Activated gamma-delta T cell treated with Interleukin-2 at 50 U/mL for 16 hours (primary cell): ENCODE results near the gene MRPL48.
"Not testable (repeated sequence)": the region's sequence is repeated elsewhere in the genome, so short reads cannot be mapped to it uniquely, and the experiment has no call there.

Source experiments
- DNase-seq: peaks from one replicate; pipeline ENCODE4 v3.0.0-alpha.2; 2020

The MRPL48 gene

DNA sequence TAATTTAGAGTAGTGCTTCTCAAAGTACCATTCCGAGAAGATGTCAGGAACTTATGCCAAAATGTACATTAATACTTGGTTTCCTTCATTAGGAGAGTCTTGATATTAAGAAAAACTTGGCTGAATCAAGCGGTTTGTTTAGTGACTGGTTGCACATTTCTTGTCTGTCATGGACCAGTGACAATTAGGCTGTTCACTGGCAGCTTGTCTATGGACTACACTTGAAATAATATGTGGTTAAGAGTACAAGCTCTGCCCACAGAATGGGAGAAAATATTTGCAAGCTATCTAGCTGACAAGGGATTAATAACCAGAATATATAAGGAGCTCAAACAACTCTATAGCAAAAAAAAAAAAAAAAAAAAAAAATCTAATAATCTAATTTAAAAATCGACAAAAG is 64.4 kb downstream of the MRPL48 start:
- DNase-seq = no peak

DNA sequence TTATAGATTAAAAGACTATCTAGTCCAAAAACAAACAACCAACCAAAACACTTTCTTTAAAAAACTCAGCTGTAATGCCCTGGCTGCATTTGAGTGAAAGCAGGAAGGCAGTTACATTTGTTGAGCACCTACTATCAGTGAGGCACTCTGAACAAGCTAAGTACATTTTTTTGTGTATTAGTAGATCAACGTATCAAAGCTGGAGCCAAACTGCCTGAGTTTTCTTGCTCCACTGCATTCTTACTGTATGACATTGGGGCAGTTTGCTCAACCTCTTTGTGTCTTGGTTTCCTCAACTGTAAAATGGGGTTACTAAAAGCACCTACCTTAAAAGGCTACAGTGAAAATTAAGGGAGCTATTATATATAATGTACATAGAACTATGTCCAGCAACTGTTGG is 67.0 kb downstream of the MRPL48 start:
- no peak for DNase-seq

DNA sequence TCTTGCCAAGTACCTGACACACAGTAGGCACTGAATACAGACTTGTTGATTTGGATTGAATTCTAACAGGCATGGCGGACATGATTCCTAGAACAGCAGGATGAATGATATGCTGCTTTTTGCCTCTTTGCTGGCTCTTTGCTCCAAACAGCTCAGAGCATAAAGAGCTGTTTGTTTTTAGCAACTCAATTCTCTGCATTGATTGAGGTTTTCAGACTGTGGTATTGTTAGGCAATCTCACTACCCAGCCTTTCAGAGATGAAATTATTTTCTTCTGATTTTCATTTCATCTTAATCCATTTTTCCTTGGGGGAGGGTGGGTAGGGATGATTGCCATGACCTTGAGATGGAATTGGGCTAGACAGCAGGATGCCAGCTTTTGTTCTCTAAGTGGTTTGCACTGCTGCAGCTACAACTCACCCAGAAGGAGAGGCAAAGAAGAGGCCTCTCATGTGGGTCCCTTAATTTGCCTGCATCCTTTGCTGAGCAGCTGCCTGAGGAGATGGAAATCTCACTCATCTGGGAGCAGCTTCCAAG is 68.4 kb downstream of the MRPL48 start:
- DNase-seq = no peak

DNA sequence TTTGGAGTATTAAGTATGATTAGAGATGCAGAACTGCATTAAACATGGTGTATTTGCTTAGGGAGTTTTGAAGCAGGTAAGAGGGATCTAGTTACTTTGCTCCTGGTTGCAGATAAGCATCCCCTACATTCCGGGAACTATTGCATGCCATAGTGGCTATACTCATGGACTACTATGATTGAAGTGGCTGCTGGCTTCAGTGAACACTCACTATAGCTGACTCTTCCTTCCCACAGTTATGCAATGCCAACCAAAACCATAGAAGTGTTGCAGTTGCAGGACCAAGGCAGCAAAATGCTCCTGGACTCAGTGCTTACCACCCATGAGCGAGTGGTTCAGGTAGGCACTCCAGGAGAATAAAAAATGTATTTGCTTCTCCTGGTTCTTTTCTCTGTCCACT is 72.0 kb downstream of the MRPL48 start:
- no peak for DNase-seq

- no peak for DNase-seq
These were observed 72.5 kb downstream of the MRPL48 start for GRCh38 chr11:73860202-73860601.

- no peak for DNase-seq
These were observed 75.3 kb downstream of the MRPL48 start for GRCh38 chr11:73862986-73863385.

- no peak for DNase-seq
These were observed 78.5 kb downstream of the MRPL48 start for GRCh38 chr11:73866095-73866579.

GRCh38 chr11:73866586-73866996 is 78.9 kb downstream of the MRPL48 start:
- DNase-seq = no peak

GRCh38 chr11:73869332-73869949 is 81.8 kb downstream of the MRPL48 start:
- no peak for DNase-seq

- no peak for DNase-seq
These were observed 82.6 kb downstream of the MRPL48 start for GRCh38 chr11:73870261-73870660.

DNA sequence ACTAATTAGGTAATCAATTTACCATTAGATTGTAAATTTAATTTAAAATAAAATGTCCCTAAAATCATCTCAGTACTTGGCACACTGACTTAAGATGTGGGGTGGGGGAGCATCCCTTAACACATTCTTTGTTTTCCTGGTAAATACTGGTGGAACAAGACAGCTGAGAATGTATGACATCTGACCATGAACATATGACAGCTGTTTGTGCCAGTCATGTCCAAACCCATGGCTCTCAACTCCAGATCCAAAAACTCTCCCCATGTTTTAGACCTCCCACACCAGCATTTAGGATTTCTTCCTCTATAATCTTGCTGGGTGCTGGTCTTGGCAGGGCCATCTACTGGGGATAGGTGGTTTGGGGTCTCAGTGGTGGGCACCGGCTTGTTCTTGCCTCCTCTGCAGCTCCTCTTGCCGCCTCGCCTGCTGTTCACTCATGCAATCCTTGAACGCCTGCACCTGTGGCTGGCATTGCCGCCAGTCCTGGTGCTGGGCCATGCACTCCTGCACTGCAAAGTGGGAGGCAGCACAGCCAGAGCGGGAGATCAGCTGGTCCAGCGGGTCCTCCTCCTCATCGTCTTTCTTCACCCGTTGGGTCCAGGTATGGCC is 85.2 kb downstream of the MRPL48 start:
- no peak for DNase-seq

- DNase-seq = no peak
These were observed 87.7 kb downstream of the MRPL48 start for GRCh38 chr11:73875380-73875779.

- DNase-seq = no peak
These were observed 88.2 kb downstream of the MRPL48 start for GRCh38 chr11:73875840-73876239.

GRCh38 chr11:73876424-73877310 is 89.0 kb downstream of the MRPL48 start, which contains the start of the genes COA4 and PAAF1:
Gene COA4 (minus strand): TSS chr11:73876846. CDS start chr11:73873378, 3,468 bp downstream.
Gene PAAF1 (plus strand): TSS chr11:73876999. CDS start chr11:73877022, 23 bp downstream.
- DNase-seq = peak; percentile 92

DNA sequence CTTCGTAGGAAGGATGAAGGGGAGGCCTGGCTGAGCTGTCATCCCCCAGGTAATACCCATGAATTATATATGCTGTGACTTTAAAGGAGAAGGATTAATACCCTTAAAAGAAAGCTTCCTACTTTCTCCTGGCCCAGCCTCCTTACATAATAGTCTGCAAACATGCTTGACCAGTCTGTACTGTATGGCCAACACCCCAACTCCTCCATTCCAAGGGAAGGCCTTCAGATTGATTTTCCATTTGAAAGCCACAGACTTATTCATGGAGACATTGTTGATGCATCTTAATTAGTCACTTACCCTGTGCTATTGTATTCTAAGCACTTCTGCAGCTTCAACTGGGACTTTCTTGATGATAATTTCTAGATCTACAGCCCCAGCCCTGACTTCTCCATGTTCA is 91.1 kb downstream of the MRPL48 start:
- no peak for DNase-seq

DNA sequence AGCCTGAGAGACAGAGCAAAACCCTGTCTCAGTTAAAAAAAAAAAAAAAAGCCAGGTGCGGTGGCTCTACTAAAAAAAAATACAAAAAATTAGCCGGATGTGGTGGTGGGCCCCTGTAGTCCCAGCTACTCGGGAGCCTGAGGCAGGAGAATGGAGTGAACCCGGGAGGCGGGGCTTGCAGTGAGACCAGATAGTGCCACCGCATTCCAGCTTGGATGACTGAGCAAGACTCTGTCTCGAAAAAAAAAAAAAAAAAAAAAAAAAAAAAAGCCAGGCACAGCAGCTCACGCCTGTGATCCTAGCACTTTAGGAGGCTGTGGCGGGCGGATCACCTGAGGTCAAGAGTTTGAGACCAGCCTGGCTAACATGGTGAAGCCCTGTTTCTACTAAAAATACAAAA is 92.8 kb downstream of the MRPL48 start:
- DNase-seq = not testable (repeated sequence)

DNA sequence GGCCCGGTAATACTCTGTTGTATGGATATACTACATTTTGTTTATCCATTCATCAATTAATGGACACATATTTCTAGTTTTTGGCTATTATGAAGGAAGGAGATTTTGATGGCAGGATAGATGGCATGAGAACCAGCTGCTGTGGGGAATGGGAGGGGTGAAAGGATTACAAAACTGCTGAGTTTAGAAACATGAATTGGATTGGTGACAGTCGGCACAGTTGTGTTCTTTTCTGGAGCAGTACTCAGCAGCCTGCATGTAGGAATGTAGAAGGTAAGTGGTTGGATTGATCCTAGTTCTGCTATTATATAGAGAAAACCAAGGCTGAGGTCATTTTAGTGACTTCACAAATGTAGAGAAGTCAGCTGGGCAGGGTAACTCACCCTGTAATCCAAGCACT is 96.2 kb downstream of the MRPL48 start:
- no peak for DNase-seq

- no peak for DNase-seq
These were observed 100.6 kb downstream of the MRPL48 start for GRCh38 chr11:73888244-73888643.

DNA sequence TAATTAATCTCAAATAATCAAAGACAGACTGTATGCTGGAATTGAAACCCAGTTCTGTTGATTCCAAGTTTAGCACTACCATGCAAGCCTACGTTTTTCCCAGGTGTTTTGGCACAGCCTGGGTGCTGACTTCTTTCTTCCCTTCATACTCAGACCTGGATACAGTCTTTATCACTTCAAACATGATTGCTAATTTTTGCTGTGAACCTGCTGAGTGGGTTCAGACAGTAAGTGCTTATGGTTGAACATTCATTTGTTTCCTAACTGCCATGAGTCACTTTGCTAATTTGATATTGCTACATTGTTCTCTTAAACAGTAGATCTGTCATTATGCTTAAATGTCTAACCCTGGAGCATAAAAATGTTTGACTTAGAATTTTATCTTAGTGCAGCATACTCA is 101.3 kb downstream of the MRPL48 start:
- DNase-seq = no peak

DNA sequence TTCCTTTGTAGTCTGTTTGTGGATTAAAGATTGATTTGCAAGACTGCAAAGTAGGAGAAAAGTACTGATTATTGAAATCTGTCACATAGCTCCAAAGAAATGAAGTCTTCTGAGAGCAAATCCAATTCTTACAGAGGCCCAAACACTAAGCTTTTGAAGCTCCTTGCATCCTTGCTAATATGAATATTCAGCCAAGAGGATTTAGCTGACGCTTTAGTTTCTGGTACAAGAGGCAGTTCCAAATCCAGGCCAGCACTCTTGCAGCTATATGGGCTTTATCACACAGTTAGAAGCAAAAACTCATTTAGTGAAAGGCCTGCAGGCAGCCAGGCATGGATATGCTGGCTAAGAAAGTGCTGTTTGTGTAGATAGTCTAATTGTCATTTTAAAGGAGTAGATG is 101.9 kb downstream of the MRPL48 start:
- DNase-seq = no peak

GRCh38 chr11:73893041-73893440 is 105.4 kb downstream of the MRPL48 start:
- DNase-seq = no peak

GRCh38 chr11:73894725-73895335 is 107.2 kb downstream of the MRPL48 start:
- no peak for DNase-seq

GRCh38 chr11:73902303-73902702 is 114.6 kb downstream of the MRPL48 start:
- no peak for DNase-seq
